ENCODE measurements around the gene IL10RA.

GRCh38 chr11:118016104-118016503, 29.9 kb downstream of the IL10RA start:
- TF ChIP-seq CTCF (IDR thresholded peaks at IDR 0.05): no peak
- no peak for TF ChIP-seq POLR2A (IDR thresholded peaks at IDR 0.05)

All from body of pancreas (tissue), 4 donors.